ENCODE data around the gene SLC25A33.
A peak's percentile ranks its signal among the peaks of the same experiment; 100 is the strongest.

SLC25A33 gene

GRCh38 chr1:9538669-9539164 lies 548 bp upstream of the SLC25A33 start:
- ATAC-seq (ENCODE audit: low read depth) (no peak), DNase-seq (ENCODE audit: low spot score) (no peak)
- H3K4me1 ChIP-seq (ENCODE audit: insufficient read depth, poor library complexity, severe bottlenecking) = peaks cover 6% of the 10 kb centered on the region
- TF ChIP-seq CTCF (IDR thresholded peaks at IDR 0.05; ENCODE audit: poor library complexity, severe bottlenecking) = no peak
- no peaks in the 10 kb centered on the region for H3K9me3 ChIP-seq (ENCODE audit: severe bottlenecking)
- H3K27me3 ChIP-seq (ENCODE audit: insufficient read depth, poor library complexity, severe bottlenecking) = no peaks in the 10 kb centered on the region
- H3K36me3 ChIP-seq (ENCODE audit: low read depth) = no peaks in the 10 kb centered on the region
- H3K4me3 ChIP-seq (ENCODE audit: severe bottlenecking) = peak overlapping the region; percentile 92
- H3K27ac ChIP-seq (ENCODE audit: poor library complexity, severe bottlenecking) = no peak overlapping the region

GRCh38 chr1:9539829-9540550 lies 725 bp downstream of the SLC25A33 start:
- DNase-seq (ENCODE audit: low spot score) = no peak
- TF ChIP-seq CTCF (IDR thresholded peaks at IDR 0.05; ENCODE audit: poor library complexity, severe bottlenecking) = no peak
- Histone ChIP-seq H3K27ac (ENCODE audit: poor library complexity, severe bottlenecking) (peak overlapping the region; percentile 49), H3K9me3 (ENCODE audit: severe bottlenecking) (no peaks in the 10 kb centered on the region), H3K36me3 (ENCODE audit: low read depth) (no peaks in the 10 kb centered on the region), H3K27me3 (ENCODE audit: insufficient read depth, poor library complexity, severe bottlenecking) (no peaks in the 10 kb centered on the region), H3K4me1 (ENCODE audit: insufficient read depth, poor library complexity, severe bottlenecking) (peaks cover 6% of the 10 kb centered on the region), H3K4me3 (ENCODE audit: severe bottlenecking) (peak overlapping the region; percentile 92)
- ATAC-seq (ENCODE audit: low read depth) = peak; percentile 57

GRCh38 chr1:9542430-9542829 lies 3.2 kb downstream of the SLC25A33 start:
- Histone ChIP-seq H3K27ac (ENCODE audit: poor library complexity, severe bottlenecking) (no peak overlapping the region), H3K4me1 (ENCODE audit: insufficient read depth, poor library complexity, severe bottlenecking) (peaks cover 6% of the 10 kb centered on the region), H3K36me3 (ENCODE audit: low read depth) (no peaks in the 10 kb centered on the region), H3K4me3 (ENCODE audit: severe bottlenecking) (no peak overlapping the region), H3K27me3 (ENCODE audit: insufficient read depth, poor library complexity, severe bottlenecking) (no peaks in the 10 kb centered on the region), H3K9me3 (ENCODE audit: severe bottlenecking) (no peaks in the 10 kb centered on the region)
- no peak for DNase-seq (ENCODE audit: low spot score)
- no peak for TF ChIP-seq CTCF (IDR thresholded peaks at IDR 0.05; ENCODE audit: poor library complexity, severe bottlenecking)
- ATAC-seq (ENCODE audit: low read depth) = no peak

- no peak overlapping the region for H3K4me3 ChIP-seq (ENCODE audit: severe bottlenecking)
Observed at GRCh38 chr1:9544926-9545325, 5.7 kb downstream of the SLC25A33 start.

More at GRCh38 chr1:9544926-9545325, 5.7 kb downstream of the SLC25A33 start:
- no peaks in the 10 kb centered on the region for H3K36me3 ChIP-seq (ENCODE audit: low read depth)
- H3K4me1 ChIP-seq (ENCODE audit: insufficient read depth, poor library complexity, severe bottlenecking) = peaks cover 6% of the 10 kb centered on the region
- no peaks in the 10 kb centered on the region for H3K9me3 ChIP-seq (ENCODE audit: severe bottlenecking)
- no peak overlapping the region for H3K27ac ChIP-seq (ENCODE audit: poor library complexity, severe bottlenecking)
- no peaks in the 10 kb centered on the region for H3K27me3 ChIP-seq (ENCODE audit: insufficient read depth, poor library complexity, severe bottlenecking)
- DNase-seq (ENCODE audit: low spot score) = no peak
- TF ChIP-seq CTCF (IDR thresholded peaks at IDR 0.05; ENCODE audit: poor library complexity, severe bottlenecking) = no peak
- ATAC-seq (ENCODE audit: low read depth) = no peak

All from RWPE2 (cell line).